Naive thymus-derived CD8-positive, alpha-beta T cell (primary cell): Measurements from ENCODE around the gene ALG3. TPM values are rescaled to one million over a fixed set of nuclear protein-coding genes. Genes with fewer than 3 reads are reported as not detected.
A peak's percentile ranks its signal among the peaks of the same experiment; 100 is the strongest.
"Not testable (repeated sequence)": the region's sequence is repeated elsewhere in the genome, so short reads cannot be mapped to it uniquely, and the experiment has no call there.

Experiments
- ATAC-seq, 2 donors: fragments of 150-1000 bp; cut with Tn5 transposase in 1 of 2; sonication (Bioruptor Pico), chemical (Tn5 transposase) in 1 of 2; 1 replicate in 1 of 2; 2 replicates in 1 of 2; pipeline ENCODE4 v1.10.0; 2021; ENCODE audit warnings: mild to moderate bottlenecking in 2 of 2, moderate library complexity in 2 of 2
- POLR2A ChIA-PET: fragments of 350-600 bp; sonication (Branson Sonifier 250); formaldehyde crosslinking; loops from one replicate; lab custom pipeline; 2021; ENCODE audit warnings: antibody characterized with exemption; lab: Charles Lee
- DNase-seq, 10 donors: peaks; one replicate each; pipeline versions ENCODE4 v3.0.0 to v3.0.0-alpha.2; 2020 to 2022
- H3K27ac Mint-ChIP-seq, 10 donors: one replicate each; pipeline ENCODE4 v1.8.0; 2020 to 2022; ENCODE audit warnings: mild to moderate bottlenecking in 10 of 10, mixed read lengths in 10 of 10, moderate library complexity in 4 of 10, inconsistent platforms in 1 of 10
- H3K27me3 Mint-ChIP-seq, 5 donors: one replicate each; pipeline ENCODE4 v1.8.0; 2021 to 2022; ENCODE audit warnings: mixed read lengths in 5 of 5
- H3K36me3 Mint-ChIP-seq, 3 donors: one replicate each; pipeline ENCODE4 v1.8.0; 2020 to 2022; ENCODE audit warnings: mixed read lengths in 3 of 3, mild to moderate bottlenecking in 2 of 3, inconsistent platforms in 1 of 3
- H3K4me1 Mint-ChIP-seq, 4 donors: one replicate each; pipeline ENCODE4 v1.8.0; 2021 to 2022; ENCODE audit warnings: mixed read lengths in 4 of 4
- H3K4me3 Mint-ChIP-seq, 10 donors: one replicate each; pipeline ENCODE4 v1.8.0; 2020 to 2022; ENCODE audit warnings: mild to moderate bottlenecking in 10 of 10, mixed read lengths in 10 of 10, moderate library complexity in 6 of 10, inconsistent platforms in 1 of 10
- H3K9me3 Mint-ChIP-seq, 9 donors: one replicate each; pipeline ENCODE4 v1.8.0; 2020 to 2022; ENCODE audit warnings: mixed read lengths in 9 of 9, mild to moderate bottlenecking in 3 of 9, inconsistent platforms in 1 of 9, moderate library complexity in 1 of 9
- polyA plus RNA-seq, 3 donors: library from polyadenylated mRNA; unstranded; fragments of 300-500 nt; fragmentation: Illumina TruSeq; gene quantifications; one replicate each; pipeline ENCODE4 v1.2.3, GENCODE V29; 2021
- total RNA-seq, 8 experiments: library from RNA in 2 of 8; stranded (reverse) in 2 of 8; gene quantifications; one replicate each; pipeline ENCODE4 v1.2.3 and lab custom pipeline; 2021 to 2026

The ALG3 gene
- total and polyA plus RNA-seq, 5 experiments from 2014 or later, result 37.7 to 68.6 (median 47.6) TPM

GRCh38 chr3:184275961-184276910, 27.5 kb upstream of the ALG3 start, which contains the start of gene ECE2:
Gene ECE2 (plus strand): TSS chr3:184276022. CDS start chr3:184276154, 132 bp downstream.
- ATAC-seq (no peak), DNase-seq (no peak)
- Mint-ChIP-seq H3K9me3 (peaks cover 0 to 7% (median 0%) of the 10 kb centered on the region in 9 donors), H3K27ac (no peak within 1 kb of the TSS), H3K4me3 (peak within 1 kb of the TSS in 7 of 10 donors; percentile 18 to 76 (median 51)), H3K36me3 (peaks cover 0 to 7% (median 0%) of the 10 kb centered on the region in 3 donors), H3K4me1 (peaks cover 4 to 7% (median 6%) of the 10 kb centered on the region in 4 donors), H3K27me3 (peaks cover 20 to 62% (median 45%) of the 10 kb centered on the region in 5 donors)
- POLR2A ChIA-PET, result no interaction called here

GRCh38 chr3:184275381-184275701, 26.6 kb upstream of the ALG3 start:
- Mint-ChIP-seq H3K27ac (no peak overlapping the region), H3K27me3 (peaks cover 20 to 63% (median 45%) of the 10 kb centered on the region in 5 donors), H3K36me3 (peaks cover 0 to 7% (median 0%) of the 10 kb centered on the region in 3 donors), H3K4me3 (peak overlapping the region in 7 of 10 donors; percentile 18 to 76 (median 51)), H3K4me1 (peaks cover 4 to 7% (median 6%) of the 10 kb centered on the region in 4 donors), H3K9me3 (peaks cover 0 to 7% (median 0%) of the 10 kb centered on the region in 9 donors)
- DNase-seq, result no peak
- POLR2A ChIA-PET, result no interaction called here
- ATAC-seq, result no peak

GRCh38 chr3:184272269-184272668, 23.5 kb upstream of the ALG3 start:
- no peak for ATAC-seq

DNA sequence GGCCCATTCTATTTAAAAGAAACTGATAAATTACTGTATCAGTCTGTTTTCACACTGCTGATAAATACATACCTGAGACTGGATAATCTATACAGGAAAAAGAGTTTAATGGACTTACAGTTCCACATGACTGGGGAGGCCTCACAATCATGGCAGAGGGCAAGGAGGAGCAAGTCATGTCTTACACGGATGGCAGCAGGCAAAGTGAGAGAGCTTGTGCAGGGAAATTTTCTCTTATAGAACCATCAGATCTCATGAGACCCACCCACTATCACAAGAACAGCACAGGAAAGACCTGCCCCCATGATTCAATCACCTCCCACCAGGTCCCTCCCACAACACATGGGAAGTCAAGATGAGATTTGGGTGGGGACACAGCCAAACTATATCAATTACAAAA, 18.5 kb upstream of the ALG3 start:
- H3K4me1 Mint-ChIP-seq, POLR2A ChIA-PET: not testable (repeated sequence)
- peaks cover 15 to 63% (median 37%) of the 10 kb centered on the region in 5 donors for H3K27me3 Mint-ChIP-seq

More at GRCh38 chr3:184272269-184272668, 23.5 kb upstream of the ALG3 start:
- H3K36me3 Mint-ChIP-seq, result peaks cover 1 to 7% (median 2%) of the 10 kb centered on the region in 3 donors
- no peak overlapping the region for H3K4me3 Mint-ChIP-seq
- no peak for DNase-seq
- H3K4me1 Mint-ChIP-seq, result peaks cover 4 to 7% (median 6%) of the 10 kb centered on the region in 4 donors
- peak overlapping the region in 1 of 10 donors; percentile 59 for H3K27ac Mint-ChIP-seq
- peaks cover 21 to 68% (median 43%) of the 10 kb centered on the region in 5 donors for H3K27me3 Mint-ChIP-seq
- H3K9me3 Mint-ChIP-seq, result peaks cover 0 to 7% (median 0%) of the 10 kb centered on the region in 9 donors
- POLR2A ChIA-PET, result interaction anchor here (0.6 kb wide), 1 partner anchor 995 kb away, joined by 4 read pairs; no protein-coding TSS in a partner anchor

GRCh38 chr3:184262764-184263179, 14.0 kb upstream of the ALG3 start:
- Mint-ChIP-seq H3K27me3 (peaks cover 24 to 68% (median 41%) of the 10 kb centered on the region in 5 donors), H3K9me3 (peaks cover 0 to 5% (median 0%) of the 10 kb centered on the region in 9 donors), H3K36me3 (peaks cover 10 to 13% (median 11%) of the 10 kb centered on the region in 3 donors), H3K27ac (no peak overlapping the region), H3K4me3 (peak overlapping the region in 7 of 10 donors; percentile 50 to 69 (median 61)), H3K4me1 (peaks cover 12 to 24% (median 23%) of the 10 kb centered on the region in 4 donors)
- DNase-seq (no peak), ATAC-seq (no peak)
- POLR2A ChIA-PET, result no interaction called here

More for the DNA sequence above, 18.5 kb upstream of the ALG3 start:
- H3K4me3 Mint-ChIP-seq, H3K9me3 Mint-ChIP-seq, DNase-seq, H3K27ac Mint-ChIP-seq, H3K36me3 Mint-ChIP-seq, ATAC-seq: not testable (repeated sequence)

- ATAC-seq (peak; percentile 33 to 38), DNase-seq (no peak)
- Mint-ChIP-seq H3K36me3 (peaks cover 7 to 13% (median 11%) of the 10 kb centered on the region in 3 donors), H3K4me1 (peaks cover 12 to 24% (median 23%) of the 10 kb centered on the region in 4 donors), H3K27ac (peak overlapping the region in 5 of 10 donors; percentile 7 to 76 (median 29)), H3K4me3 (peak overlapping the region; percentile 67 to 90 (median 84)), H3K27me3 (peaks cover 19 to 61% (median 34%) of the 10 kb centered on the region in 5 donors), H3K9me3 (peaks cover 0 to 4% (median 0%) of the 10 kb centered on the region in 9 donors)
- POLR2A ChIA-PET, result no interaction called here
Measured at GRCh38 chr3:184261854-184262763, 13.3 kb upstream of the ALG3 start.

DNA sequence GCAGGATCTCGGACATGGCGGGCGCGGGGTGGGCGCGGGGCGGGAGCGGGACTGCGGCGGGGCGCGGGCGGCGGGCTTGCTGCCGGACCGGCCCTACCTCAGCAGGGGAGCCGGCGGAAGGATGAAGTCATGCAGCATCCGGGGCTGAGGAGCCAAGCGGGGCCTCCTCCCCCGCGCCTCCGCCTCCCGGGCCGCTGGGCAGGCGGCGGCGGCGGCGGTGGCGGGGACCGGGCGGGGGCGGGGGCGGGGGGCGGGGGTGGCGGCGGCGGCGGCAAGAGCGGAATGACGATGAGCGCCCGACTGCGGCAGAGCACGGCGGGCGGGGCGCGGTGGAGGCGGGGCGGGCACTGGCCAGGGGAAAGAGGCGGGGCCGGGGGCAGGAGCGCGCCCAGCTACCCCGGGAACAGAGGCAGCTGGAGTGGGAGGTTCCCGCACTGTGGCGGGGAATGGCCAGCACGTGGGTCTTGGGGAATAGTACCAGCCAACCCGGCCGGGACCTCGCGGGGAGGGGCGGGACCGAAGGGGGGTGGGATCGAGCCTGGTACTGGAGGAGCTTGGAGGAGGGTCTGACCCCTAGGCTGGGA, 12.6 kb upstream of the ALG3 start, which contains the start of gene CAMK2N2:
Gene CAMK2N2, minus strand, starts transcription at position 284 of the 584 bp plus-strand sequence. Its CDS starts 268 bp downstream, at position 16.
- ATAC-seq (peak; percentile 38 to 54), DNase-seq (peak in 3 of 10 donors; percentile 20 to 46 (median 22))
- POLR2A ChIA-PET, result no interaction called here
- Mint-ChIP-seq H3K36me3 (peaks cover 5 to 13% (median 11%) of the 10 kb centered on the region in 3 donors), H3K4me3 (peak within 1 kb of the TSS; percentile 67 to 90 (median 84)), H3K27ac (peak within 1 kb of the TSS in 6 of 10 donors; percentile 22 to 87 (median 74)), H3K4me1 (peaks cover 12 to 24% (median 23%) of the 10 kb centered on the region in 4 donors), H3K27me3 (peaks cover 19 to 58% (median 33%) of the 10 kb centered on the region in 5 donors), H3K9me3 (peaks cover 0 to 4% (median 0%) of the 10 kb centered on the region in 9 donors)

DNA sequence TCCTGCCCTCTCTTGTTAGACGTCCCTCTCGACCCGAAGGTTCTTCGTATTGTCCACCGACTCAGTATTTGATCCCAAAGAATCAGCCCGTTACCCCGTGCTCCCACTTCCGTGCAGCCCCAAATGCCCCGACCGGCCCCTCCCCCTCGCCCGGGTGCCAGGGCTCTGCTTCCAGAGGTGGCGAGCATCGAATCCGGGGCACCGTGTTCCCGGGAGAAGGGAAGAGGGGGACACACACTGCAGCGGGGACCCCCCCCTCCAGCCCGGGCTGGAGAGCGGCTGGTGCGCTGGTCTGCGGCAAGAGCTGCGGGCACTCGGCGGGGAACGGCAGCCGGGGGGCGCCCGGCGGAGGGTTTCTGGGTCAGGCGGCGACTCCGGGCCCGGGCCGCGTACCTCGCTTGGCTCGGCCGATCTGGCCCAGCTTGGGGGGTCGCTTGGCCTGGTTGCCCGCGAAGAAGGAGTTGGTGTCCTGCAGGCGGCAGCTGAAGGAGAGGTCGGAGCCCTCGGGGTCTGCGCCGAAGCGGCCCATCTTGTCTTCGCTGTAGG, 12.0 kb upstream of the ALG3 start:
- ATAC-seq, result peak in 1 of 2 donors; percentile 2
- peaks cover 16 to 54% (median 33%) of the 10 kb centered on the region in 5 donors for H3K27me3 Mint-ChIP-seq
- POLR2A ChIA-PET, result interaction anchor here (0.6 to 0.8 kb wide), 2 partner anchors 55 to 111 kb away, joined by 3 to 4 read pairs; no protein-coding TSS in a partner anchor
- H3K4me1 Mint-ChIP-seq, result peaks cover 12 to 24% (median 23%) of the 10 kb centered on the region in 4 donors
- H3K4me3 Mint-ChIP-seq, result peak overlapping the region; percentile 67 to 89 (median 83)
- peak overlapping the region in 3 of 10 donors; percentile 73 to 87 (median 76) for H3K27ac Mint-ChIP-seq
- H3K9me3 Mint-ChIP-seq, result peaks cover 0 to 4% (median 0%) of the 10 kb centered on the region in 9 donors
- DNase-seq, result no peak
- H3K36me3 Mint-ChIP-seq, result peaks cover 5 to 13% (median 9%) of the 10 kb centered on the region in 3 donors

- DNase-seq, result peak in 7 of 10 donors; percentile 16 to 63 (median 43)
- H3K9me3 Mint-ChIP-seq, result peaks cover 0 to 4% (median 0%) of the 10 kb centered on the region in 9 donors
- H3K27me3 Mint-ChIP-seq, result peaks cover 15 to 50% (median 32%) of the 10 kb centered on the region in 5 donors
- H3K36me3 Mint-ChIP-seq, result peaks cover 5 to 13% (median 9%) of the 10 kb centered on the region in 3 donors
- POLR2A ChIA-PET, result interaction anchor here (0.6 to 0.8 kb wide), 2 partner anchors 55 to 111 kb away, joined by 3 to 4 read pairs; no protein-coding TSS in a partner anchor
- ATAC-seq, result peak; percentile 66 to 70
- peak overlapping the region; percentile 71 to 89 (median 83) for H3K4me3 Mint-ChIP-seq
- peaks cover 12 to 24% (median 23%) of the 10 kb centered on the region in 4 donors for H3K4me1 Mint-ChIP-seq
- H3K27ac Mint-ChIP-seq, result peak overlapping the region in 4 of 10 donors; percentile 22 to 87 (median 74)
Measured at GRCh38 chr3:184259878-184260723, 11.3 kb upstream of the ALG3 start.

GRCh38 chr3:184259396-184259877, 10.7 kb upstream of the ALG3 start:
- H3K27ac Mint-ChIP-seq, result peak overlapping the region in 1 of 10 donors; percentile 79
- ATAC-seq (no peak), DNase-seq (no peak)
- H3K4me3 Mint-ChIP-seq, result peak overlapping the region in 9 of 10 donors; percentile 38 to 83 (median 69)
- peaks cover 5 to 13% (median 9%) of the 10 kb centered on the region in 3 donors for H3K36me3 Mint-ChIP-seq
- H3K27me3 Mint-ChIP-seq, result peaks cover 13 to 43% (median 26%) of the 10 kb centered on the region in 5 donors
- peaks cover 12 to 24% (median 23%) of the 10 kb centered on the region in 4 donors for H3K4me1 Mint-ChIP-seq
- H3K9me3 Mint-ChIP-seq, result peaks cover 0 to 4% (median 0%) of the 10 kb centered on the region in 9 donors
- POLR2A ChIA-PET, result no interaction called here
